CD4-positive, CD25-positive, alpha-beta regulatory T cell (primary cell): ENCODE data around the gene FAP. TPM values are rescaled to one million over a fixed set of nuclear protein-coding genes. Genes with fewer than 3 reads are reported as not detected.

ENCODE experiments used
- ATAC-seq, 2 donors: fragments of 150-1000 bp; cut with Tn5 transposase; one replicate each; pipeline ENCODE4 v1.10.0; 2021; ENCODE audit warnings: low read depth in 2 of 2, moderate number of reproducible peaks in 2 of 2, moderate library complexity in 1 of 2
- DNase-seq, 3 donors: peaks; one replicate each; pipeline versions ENCODE4 v3.0.0 to v3.0.0-alpha.2; 2012 to 2022; ENCODE audit warnings: mixed read lengths in 1 of 3
- H3K27ac ChIP-seq: one replicate; pipeline ENCODE4 v1.7.0; 2013; ENCODE audit warnings: mild to moderate bottlenecking, low read length; ENCODE audit not compliant: insufficient read depth, poor library complexity, severe bottlenecking
- H3K27me3 ChIP-seq: one replicate; pipeline ENCODE4 v1.7.0; 2013; ENCODE audit warnings: low read length; ENCODE audit not compliant: control insufficient read depth, insufficient read depth
- H3K36me3 ChIP-seq: one replicate; pipeline ENCODE4 v1.7.0; 2013; ENCODE audit warnings: mild to moderate bottlenecking, low read length, moderate library complexity; ENCODE audit not compliant: control insufficient read depth, insufficient read depth
- H3K4me1 ChIP-seq: 2 replicates; pipeline ENCODE4 v1.7.0; 2013; ENCODE audit warnings: mild to moderate bottlenecking, low read length; ENCODE audit not compliant: insufficient read depth, control insufficient read depth, poor library complexity, severe bottlenecking
- H3K4me3 ChIP-seq: one replicate; pipeline ENCODE4 v1.7.0; 2013; ENCODE audit warnings: low read depth, mild to moderate bottlenecking, low read length, moderate library complexity
- H3K9me3 ChIP-seq, 2 experiments: 1 replicate in 1 of 2; 2 replicates in 1 of 2; pipeline ENCODE4 v1.7.0; 2013; ENCODE audit warnings: low read length in 2 of 2, mild to moderate bottlenecking in 1 of 2, moderate library complexity in 1 of 2; ENCODE audit not compliant: control insufficient read depth in 2 of 2
- H3K27ac Mint-ChIP-seq, 3 donors: one replicate each; pipeline ENCODE4 v1.8.0; 2020 to 2022; ENCODE audit warnings: mild to moderate bottlenecking in 3 of 3, mixed read lengths in 3 of 3, moderate library complexity in 2 of 3
- H3K27me3 Mint-ChIP-seq: one replicate; pipeline ENCODE4 v1.8.0; 2022; ENCODE audit warnings: mild to moderate bottlenecking, mixed read lengths
- H3K36me3 Mint-ChIP-seq: one replicate; pipeline ENCODE4 v1.8.0; 2020; ENCODE audit warnings: mixed read lengths
- H3K4me1 Mint-ChIP-seq, 4 donors: one replicate each; pipeline ENCODE4 v1.8.0; 2020 to 2022; ENCODE audit warnings: mixed read lengths in 4 of 4, mild to moderate bottlenecking in 1 of 4
- H3K4me3 Mint-ChIP-seq, 4 donors: one replicate each; pipeline ENCODE4 v1.8.0; 2020 to 2022; ENCODE audit warnings: mild to moderate bottlenecking in 4 of 4, mixed read lengths in 4 of 4, moderate library complexity in 3 of 4
- H3K9me3 Mint-ChIP-seq, 7 donors: one replicate each; pipeline ENCODE4 v1.8.0; 2020 to 2022; ENCODE audit warnings: mixed read lengths in 7 of 7, mild to moderate bottlenecking in 3 of 7, moderate library complexity in 2 of 7
- polyA plus RNA-seq, 4 donors: library from polyadenylated mRNA; unstranded; fragments of 300-500 nt; fragmentation: Illumina TruSeq; gene quantifications; one replicate each; pipeline ENCODE4 v1.2.3, GENCODE V29; 2021
- total RNA-seq: library from RNA; stranded (reverse); gene quantifications from one replicate; pipeline ENCODE4 v1.2.3, GENCODE V29; 2022

FAP gene
- total and polyA plus RNA-seq, 5 donors from 2014 or later = not detected

DNA sequence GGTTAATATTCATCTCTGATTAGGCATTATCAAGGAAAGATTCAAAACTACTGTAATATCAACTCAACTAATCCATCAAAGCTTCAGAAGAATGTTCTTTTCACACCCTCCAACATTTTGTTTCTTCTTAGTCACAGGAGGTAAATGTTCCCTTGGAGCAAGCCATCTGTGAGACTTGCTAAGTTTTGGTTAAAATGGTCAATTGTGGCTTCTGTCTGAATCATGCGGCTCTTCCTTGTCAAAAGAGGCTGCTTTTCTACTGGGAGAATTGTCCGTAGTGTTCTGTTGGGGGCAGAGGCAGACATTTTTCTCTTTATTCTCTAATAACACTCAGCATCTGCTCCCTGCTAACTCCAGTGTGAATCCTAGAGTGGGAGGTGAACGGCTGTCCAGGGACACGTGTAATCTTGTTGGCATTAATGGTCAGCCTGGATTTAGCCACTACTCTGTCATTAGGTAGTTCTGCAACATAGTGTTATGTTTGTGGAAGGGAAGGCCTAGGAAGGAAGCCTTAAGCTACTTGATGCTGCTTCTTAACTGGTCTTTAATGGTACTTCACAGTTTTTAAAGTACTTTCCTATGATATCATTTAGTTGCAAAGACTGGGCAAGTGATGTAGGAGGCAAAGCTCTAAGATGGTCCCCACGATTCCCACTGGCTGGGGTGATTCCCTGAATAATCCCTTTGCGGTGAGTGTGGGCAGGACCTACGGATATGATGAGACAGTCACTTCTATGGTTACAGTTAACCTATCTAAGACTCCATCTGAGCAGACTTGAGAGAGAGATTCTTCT, 22.6 kb upstream of the FAP start:
- peaks cover 43% of the 10 kb centered on the region for H3K36me3 ChIP-seq
- H3K9me3 ChIP-seq = no peaks in the 10 kb centered on the region
- H3K4me1 ChIP-seq = peaks cover 10% of the 10 kb centered on the region
- no peak overlapping the region for H3K27ac ChIP-seq
- Mint-ChIP-seq H3K4me1 (peaks cover 4 to 9% (median 7%) of the 10 kb centered on the region in 4 donors), H3K9me3 (peaks cover 0 to 1% (median 0%) of the 10 kb centered on the region in 7 donors), H3K4me3 (no peak overlapping the region), H3K36me3 (peaks cover 44% of the 10 kb centered on the region), H3K27ac (no peak overlapping the region), H3K27me3 (no peaks in the 10 kb centered on the region)
- no peak for DNase-seq
- no peak for ATAC-seq
- no peaks in the 10 kb centered on the region for H3K27me3 ChIP-seq
- H3K4me3 ChIP-seq = no peak overlapping the region

DNA sequence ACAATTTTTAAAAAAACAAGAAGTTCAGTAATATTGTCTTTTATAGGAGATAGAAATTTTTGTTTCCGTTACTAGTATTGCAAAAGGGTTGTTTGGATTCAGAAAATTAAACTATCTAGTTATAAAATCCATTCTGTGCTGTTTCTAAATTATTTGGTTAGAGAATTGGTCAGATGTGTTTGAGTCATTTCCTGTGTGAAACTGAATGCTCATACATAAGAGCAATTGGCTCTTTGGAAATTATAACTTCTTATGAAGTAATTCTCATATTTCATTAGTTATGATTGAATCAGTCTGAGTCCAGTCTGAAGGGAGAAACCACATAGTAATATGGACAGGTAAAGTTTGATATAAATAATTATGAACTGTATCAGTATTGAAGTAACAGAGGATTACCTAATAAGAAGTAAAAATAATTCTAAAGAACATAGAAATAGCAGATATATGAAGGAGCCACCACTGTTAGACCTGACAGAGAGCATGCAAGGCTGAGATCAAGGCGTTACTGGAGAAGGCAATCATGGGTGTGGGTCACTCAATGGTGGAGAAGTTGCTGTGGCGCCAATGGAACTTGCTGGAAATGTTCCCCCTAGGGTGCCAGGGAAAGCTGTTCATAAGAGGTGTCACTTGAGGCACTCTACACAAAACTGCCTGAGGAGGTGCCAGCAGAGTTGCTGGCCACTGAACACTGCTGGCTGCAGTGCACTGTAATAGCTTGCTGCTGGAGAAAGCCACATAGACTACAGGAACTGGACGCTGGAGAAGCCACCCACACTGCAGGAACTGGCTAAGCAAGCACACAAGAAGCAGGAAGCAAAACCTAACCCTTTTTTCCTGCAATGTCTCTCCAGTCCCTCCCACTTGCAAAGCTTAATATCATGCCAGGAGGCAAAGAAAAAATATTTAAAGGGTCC, 18.0 kb upstream of the FAP start:
- DNase-seq = peak in 1 of 3 donors; percentile 37
- Mint-ChIP-seq H3K27me3 (no peaks in the 10 kb centered on the region), H3K27ac (peak overlapping the region in 1 of 3 donors; percentile 10), H3K9me3 (peaks cover 0 to 2% (median 0%) of the 10 kb centered on the region in 7 donors), H3K36me3 (peaks cover 11% of the 10 kb centered on the region), H3K4me3 (no peak overlapping the region), H3K4me1 (peaks cover 4 to 9% (median 7%) of the 10 kb centered on the region in 4 donors)
- no peak overlapping the region for H3K27ac ChIP-seq
- peak; percentile 46 to 59 for ATAC-seq
- H3K27me3 ChIP-seq = no peaks in the 10 kb centered on the region
- H3K9me3 ChIP-seq = no peaks in the 10 kb centered on the region
- H3K4me3 ChIP-seq = no peak overlapping the region
- peaks cover 10% of the 10 kb centered on the region for H3K4me1 ChIP-seq
- H3K36me3 ChIP-seq = peaks cover 5% of the 10 kb centered on the region

DNA sequence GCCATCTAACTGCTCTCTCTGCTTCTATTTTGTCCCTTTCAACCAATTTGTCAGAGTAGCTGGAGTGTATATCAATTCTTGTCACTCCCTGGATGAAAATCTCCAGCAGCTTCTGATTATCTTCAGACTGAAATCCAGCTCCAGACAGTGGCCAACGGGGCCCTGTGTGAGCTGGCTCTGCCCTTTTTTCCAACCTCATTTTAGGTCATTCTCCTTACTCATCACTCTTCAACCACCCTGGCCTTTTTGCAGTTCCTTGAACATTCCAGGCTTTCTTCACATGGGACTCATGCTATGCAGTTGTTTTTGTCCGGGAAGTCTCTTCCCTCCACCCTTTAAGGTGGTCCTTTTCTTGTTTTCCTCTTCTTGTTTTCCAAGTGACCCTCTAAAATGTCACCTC, 15.4 kb upstream of the FAP start:
- Histone ChIP-seq H3K36me3 (no peaks in the 10 kb centered on the region), H3K4me3 (no peak overlapping the region), H3K9me3 (no peaks in the 10 kb centered on the region), H3K27ac (no peak overlapping the region), H3K27me3 (no peaks in the 10 kb centered on the region), H3K4me1 (peaks cover 10% of the 10 kb centered on the region)
- H3K27ac Mint-ChIP-seq = no peak overlapping the region
- peaks cover 0 to 2% (median 0%) of the 10 kb centered on the region in 7 donors for H3K9me3 Mint-ChIP-seq
- DNase-seq (no peak), ATAC-seq (no peak)
- H3K36me3 Mint-ChIP-seq = no peaks in the 10 kb centered on the region
- peaks cover 4 to 9% (median 7%) of the 10 kb centered on the region in 4 donors for H3K4me1 Mint-ChIP-seq
- H3K27me3 Mint-ChIP-seq = peaks cover 4% of the 10 kb centered on the region
- no peak overlapping the region for H3K4me3 Mint-ChIP-seq

DNA sequence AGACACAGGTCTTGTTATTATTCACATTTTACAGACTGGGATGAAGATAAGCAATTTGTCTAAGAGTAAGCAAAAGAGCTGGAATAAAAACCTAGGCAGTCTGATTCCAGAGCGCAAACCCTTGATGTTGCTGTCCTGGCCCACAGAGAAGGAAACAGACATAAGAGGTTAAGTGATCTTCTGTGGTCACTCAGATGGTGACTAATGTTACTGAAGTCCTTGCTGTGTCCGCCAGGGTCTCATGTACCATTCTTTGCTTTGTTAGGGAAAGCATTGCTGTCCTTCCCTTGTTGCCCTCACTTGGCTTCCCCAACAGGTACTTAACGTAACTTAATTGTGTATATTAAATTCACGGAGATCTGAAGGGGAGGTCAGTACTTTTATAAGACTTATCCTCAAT, 14.9 kb upstream of the FAP start:
- H3K9me3 ChIP-seq = no peaks in the 10 kb centered on the region
- Mint-ChIP-seq H3K4me3 (no peak overlapping the region), H3K36me3 (no peaks in the 10 kb centered on the region), H3K4me1 (peaks cover 4 to 9% (median 7%) of the 10 kb centered on the region in 4 donors), H3K27ac (no peak overlapping the region), H3K27me3 (peaks cover 4% of the 10 kb centered on the region), H3K9me3 (peaks cover 0 to 2% (median 0%) of the 10 kb centered on the region in 7 donors)
- no peak overlapping the region for H3K27ac ChIP-seq
- no peak for DNase-seq
- H3K27me3 ChIP-seq = no peaks in the 10 kb centered on the region
- H3K4me3 ChIP-seq = no peak overlapping the region
- no peak for ATAC-seq
- peaks cover 10% of the 10 kb centered on the region for H3K4me1 ChIP-seq
- H3K36me3 ChIP-seq = no peaks in the 10 kb centered on the region

DNA sequence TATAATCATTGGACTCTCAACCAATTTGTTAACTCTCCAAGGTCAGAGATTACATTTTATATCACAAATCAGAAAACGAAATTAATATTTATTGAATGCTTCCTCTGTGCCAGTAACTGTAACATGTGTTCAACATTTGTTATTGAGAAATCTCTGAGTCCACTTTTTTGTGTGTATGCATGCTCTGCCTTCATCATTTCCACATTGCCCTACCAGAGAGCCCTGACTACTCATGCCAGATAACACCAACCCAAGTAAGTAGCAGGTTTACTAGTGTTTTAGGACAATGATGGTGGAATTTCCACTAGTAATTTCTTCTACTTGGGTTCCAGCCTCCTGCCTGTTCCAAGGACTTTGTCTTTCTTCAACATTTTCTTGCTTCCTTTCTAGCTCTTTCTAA, 14.2 kb upstream of the FAP start:
- Histone ChIP-seq H3K4me1 (peaks cover 10% of the 10 kb centered on the region), H3K36me3 (no peaks in the 10 kb centered on the region), H3K4me3 (no peak overlapping the region), H3K27ac (no peak overlapping the region), H3K27me3 (no peaks in the 10 kb centered on the region), H3K9me3 (no peaks in the 10 kb centered on the region)
- Mint-ChIP-seq H3K4me3 (no peak overlapping the region), H3K36me3 (no peaks in the 10 kb centered on the region), H3K4me1 (peaks cover 4 to 9% (median 7%) of the 10 kb centered on the region in 4 donors), H3K27me3 (peaks cover 4% of the 10 kb centered on the region), H3K9me3 (peaks cover 0 to 2% (median 0%) of the 10 kb centered on the region in 7 donors), H3K27ac (no peak overlapping the region)
- ATAC-seq = no peak
- no peak for DNase-seq

DNA sequence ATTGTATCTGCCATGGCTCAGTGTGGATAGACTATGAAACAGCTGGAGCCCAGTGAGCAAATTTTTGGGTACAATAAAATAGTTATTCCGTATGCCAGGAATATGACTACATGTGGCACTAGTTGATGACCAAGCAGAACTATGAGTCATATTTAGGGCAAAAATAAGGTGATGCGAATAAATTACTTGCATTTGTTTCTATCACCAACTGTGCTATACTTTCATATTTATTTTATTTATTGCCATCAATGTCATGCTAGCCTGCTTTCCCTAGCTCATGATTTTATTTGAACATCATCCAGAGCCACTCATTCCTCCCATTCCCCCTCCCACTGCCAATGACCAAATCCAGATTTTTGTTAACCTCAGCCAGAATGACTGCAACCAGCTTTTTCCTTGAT, 13.3 kb upstream of the FAP start:
- peaks cover 6% of the 10 kb centered on the region for H3K4me1 ChIP-seq
- Mint-ChIP-seq H3K27me3 (peaks cover 4% of the 10 kb centered on the region), H3K9me3 (peaks cover 0 to 2% (median 0%) of the 10 kb centered on the region in 7 donors), H3K27ac (no peak overlapping the region), H3K4me1 (peaks cover 4 to 8% (median 7%) of the 10 kb centered on the region in 4 donors), H3K4me3 (no peak overlapping the region), H3K36me3 (no peaks in the 10 kb centered on the region)
- no peak overlapping the region for H3K4me3 ChIP-seq
- H3K36me3 ChIP-seq = no peaks in the 10 kb centered on the region
- ATAC-seq (no peak), DNase-seq (no peak)
- no peak overlapping the region for H3K27ac ChIP-seq
- H3K27me3 ChIP-seq = no peaks in the 10 kb centered on the region
- no peaks in the 10 kb centered on the region for H3K9me3 ChIP-seq

DNA sequence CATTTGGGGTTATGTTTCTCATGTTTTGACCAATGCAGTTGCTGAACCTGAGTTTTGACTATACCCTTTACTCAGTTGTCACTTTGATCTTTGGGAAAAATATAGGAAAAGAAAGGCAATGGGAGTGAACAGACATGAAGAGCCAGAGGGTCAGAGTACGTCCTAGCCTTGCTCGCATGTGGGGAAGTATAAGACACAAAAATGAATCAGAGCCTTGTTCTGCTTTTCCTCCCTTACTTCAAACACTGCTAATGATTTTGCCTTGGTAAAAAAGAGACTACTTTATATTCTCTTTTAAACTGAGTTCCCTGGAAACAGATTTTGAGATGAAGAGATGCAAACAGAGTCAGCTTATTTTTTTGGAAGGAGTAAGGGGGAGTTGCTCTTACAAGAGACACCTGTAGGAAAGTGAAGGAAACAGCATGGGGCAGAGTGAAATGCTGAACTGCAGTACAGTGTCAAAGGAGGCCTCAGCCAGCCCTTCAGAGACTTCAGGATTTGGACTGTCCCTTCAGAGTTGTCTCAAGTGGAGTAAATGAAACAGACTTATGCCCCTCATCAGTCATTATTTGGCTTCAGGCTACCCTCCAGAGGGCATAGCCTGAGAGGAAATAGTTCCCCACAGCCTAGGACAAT, 11.1 kb upstream of the FAP start:
- no peaks in the 10 kb centered on the region for H3K4me1 ChIP-seq
- no peak overlapping the region for H3K27ac ChIP-seq
- H3K36me3 Mint-ChIP-seq = no peaks in the 10 kb centered on the region
- H3K9me3 Mint-ChIP-seq = peaks cover 0 to 7% (median 0%) of the 10 kb centered on the region in 7 donors
- H3K27me3 ChIP-seq = no peaks in the 10 kb centered on the region
- H3K9me3 ChIP-seq = no peaks in the 10 kb centered on the region
- H3K27me3 Mint-ChIP-seq = peaks cover 4% of the 10 kb centered on the region
- DNase-seq (no peak), ATAC-seq (no peak)
- no peak overlapping the region for H3K27ac Mint-ChIP-seq
- H3K36me3 ChIP-seq = no peaks in the 10 kb centered on the region
- H3K4me1 Mint-ChIP-seq = no peaks in the 10 kb centered on the region
- no peak overlapping the region for H3K4me3 Mint-ChIP-seq
- no peak overlapping the region for H3K4me3 ChIP-seq
